SU-DHL-6 (cell line): ENCODE data around the gene ICA1.

Source experiments
- EZH2phosphoT487 ChIP-seq: fragments of 200-600 bp; sonication (generic), shearing (Covaris generic); conservative IDR thresholded peaks from 2 replicates; pipeline ENCODE4 v1.6.1; 2018; ENCODE audit warnings: mild to moderate bottlenecking, antibody characterized with exemption, low read length, moderate library complexity, mixed read lengths
- TF ChIP-seq, protein P1 (sequence below): fragments of 200-600 bp; sonication (generic); IDR thresholded peaks from one replicate; pipeline ENCODE4 v1.5.1; 2017; ENCODE audit warnings: antibody characterized with exemption, mild to moderate bottlenecking, low read length, moderate library complexity; ENCODE audit not compliant: insufficient read depth, poor library complexity, severe bottlenecking

GRCh38 chr7:8103282-8103681, 158.7 kb downstream of the ICA1 start:
- TF ChIP-seq, protein P1, sequence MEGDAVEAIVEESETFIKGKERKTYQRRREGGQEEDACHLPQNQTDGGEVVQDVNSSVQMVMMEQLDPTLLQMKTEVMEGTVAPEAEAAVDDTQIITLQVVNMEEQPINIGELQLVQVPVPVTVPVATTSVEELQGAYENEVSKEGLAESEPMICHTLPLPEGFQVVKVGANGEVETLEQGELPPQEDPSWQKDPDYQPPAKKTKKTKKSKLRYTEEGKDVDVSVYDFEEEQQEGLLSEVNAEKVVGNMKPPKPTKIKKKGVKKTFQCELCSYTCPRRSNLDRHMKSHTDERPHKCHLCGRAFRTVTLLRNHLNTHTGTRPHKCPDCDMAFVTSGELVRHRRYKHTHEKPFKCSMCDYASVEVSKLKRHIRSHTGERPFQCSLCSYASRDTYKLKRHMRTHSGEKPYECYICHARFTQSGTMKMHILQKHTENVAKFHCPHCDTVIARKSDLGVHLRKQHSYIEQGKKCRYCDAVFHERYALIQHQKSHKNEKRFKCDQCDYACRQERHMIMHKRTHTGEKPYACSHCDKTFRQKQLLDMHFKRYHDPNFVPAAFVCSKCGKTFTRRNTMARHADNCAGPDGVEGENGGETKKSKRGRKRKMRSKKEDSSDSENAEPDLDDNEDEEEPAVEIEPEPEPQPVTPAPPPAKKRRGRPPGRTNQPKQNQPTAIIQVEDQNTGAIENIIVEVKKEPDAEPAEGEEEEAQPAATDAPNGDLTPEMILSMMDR = no peak
- TF ChIP-seq EZH2phosphoT487 = no peak
